Neural cell (in vitro differentiated cells): ENCODE measurements around the gene PTPRN2.

Experiments used
- CTCF ChIP-seq: fragments of 450-650 bp; IDR thresholded peaks from 2 replicates; pipeline ENCODE4 v1.5.1; 2014; ENCODE audit warnings: antibody characterized with exemption, mild to moderate bottlenecking, moderate library complexity; ENCODE audit not compliant: poor library complexity, severe bottlenecking
- EZH2 ChIP-seq: fragments of 200-600, 300-800 bp; shearing (Covaris generic), sonication (generic); IDR thresholded peaks from 2 replicates; pipeline ENCODE4 v1.6.1; 2014; ENCODE audit warnings: antibody characterized with exemption, low read length, borderline replicate concordance, mild to moderate bottlenecking; ENCODE audit not compliant: insufficient read depth, poor library complexity, severe bottlenecking
- POLR2AphosphoS5 ChIP-seq: IDR thresholded peaks from 2 replicates; pipeline ENCODE4 v1.6.1; 2012
- RAD21 ChIP-seq: fragments of 450-650 bp; conservative IDR thresholded peaks from 2 replicates; pipeline ENCODE4 v1.6.1; 2014; ENCODE audit warnings: antibody characterized with exemption, mild to moderate bottlenecking, moderate library complexity

- TF ChIP-seq CTCF (no peak), EZH2 (no peak), POLR2AphosphoS5 (no peak), RAD21 (no peak)
Measured at GRCh38 chr7:158362001-158362400, 225.6 kb downstream of the PTPRN2 start.
